ENCODE data around the gene GJE1.
A peak's percentile ranks its signal among the peaks of the same experiment; 100 is the strongest.

Gene GJE1

GRCh38 chr6:142165227-142165626 is 32.5 kb downstream of the GJE1 start:
- WGBS (ENCODE audit: insufficient coverage) = 96% methylated on average over 4 of the region's 4 CpGs
- ChIA-PET POLR2A (no interaction called here), CTCF (interaction anchor here (0.9 to 1.2 kb wide), 2 partner anchors 9 to 223 kb away, joined by 3 to 4 read pairs; no protein-coding TSS in a partner anchor)

GRCh38 chr6:142167071-142167470 is 34.3 kb downstream of the GJE1 start:
- POLR2A ChIA-PET = no interaction called here
- DNase-seq = no peak
- Histone ChIP-seq H3K4me3 (ENCODE audit: control insufficient read depth in 1 of 7, extremely low read depth in 1 of 7, insufficient read depth in 4 of 7, low read depth in 2 of 7, low read length in 6 of 7) (no peak overlapping the region), H3K9me3 (ENCODE audit: control extremely low read depth in 1 of 5, control insufficient read depth in 4 of 5, insufficient read depth in 2 of 5, low read depth in 1 of 5, low read length in 4 of 5) (no peaks in the 10 kb centered on the region), H3K27me3 (replicated peaks in 2 of 5; ENCODE audit: control insufficient read depth in 4 of 5, insufficient read depth in 5 of 5, low read length in 4 of 5) (no peaks in the 10 kb centered on the region), H3K36me3 (ENCODE audit: control insufficient read depth in 4 of 4, insufficient read depth in 4 of 4, low read length in 3 of 4) (peaks cover 3 to 39% (median 16%) of the 10 kb centered on the region in 4 experiments), H3K4me1 (ENCODE audit: control extremely low read depth in 1 of 4, control insufficient read depth in 4 of 4, insufficient read depth in 4 of 4, low read length in 3 of 4) (no peaks in the 10 kb centered on the region), H3K27ac (ENCODE audit: insufficient read depth in 1 of 2, low read depth in 1 of 2, low read length in 2 of 2, poor library complexity in 1 of 2, severe bottlenecking in 2 of 2) (no peak overlapping the region)
- WGBS (ENCODE audit: insufficient coverage) = 100% methylated on average over 1 of the region's 3 CpGs
- CTCF ChIA-PET = no interaction called here

More at GRCh38 chr6:142165227-142165626, 32.5 kb downstream of the GJE1 start:
- Histone ChIP-seq H3K27me3 (replicated peaks in 2 of 5; ENCODE audit: control insufficient read depth in 4 of 5, insufficient read depth in 5 of 5, low read length in 4 of 5) (no peaks in the 10 kb centered on the region), H3K4me1 (ENCODE audit: control extremely low read depth in 1 of 4, control insufficient read depth in 4 of 4, insufficient read depth in 4 of 4, low read length in 3 of 4) (no peaks in the 10 kb centered on the region), H3K36me3 (ENCODE audit: control insufficient read depth in 4 of 4, insufficient read depth in 4 of 4, low read length in 3 of 4) (peaks cover 0 to 28% (median 13%) of the 10 kb centered on the region in 4 experiments), H3K4me3 (ENCODE audit: control insufficient read depth in 1 of 7, extremely low read depth in 1 of 7, insufficient read depth in 4 of 7, low read depth in 2 of 7, low read length in 6 of 7) (no peak overlapping the region), H3K9me3 (ENCODE audit: control extremely low read depth in 1 of 5, control insufficient read depth in 4 of 5, insufficient read depth in 2 of 5, low read depth in 1 of 5, low read length in 4 of 5) (no peaks in the 10 kb centered on the region), H3K27ac (ENCODE audit: insufficient read depth in 1 of 2, low read depth in 1 of 2, low read length in 2 of 2, poor library complexity in 1 of 2, severe bottlenecking in 2 of 2) (no peak overlapping the region)
- no peak for DNase-seq

GRCh38 chr6:142167486-142167885 is 34.8 kb downstream of the GJE1 start:
- CTCF ChIA-PET = no interaction called here
- H3K27ac ChIP-seq (ENCODE audit: insufficient read depth in 1 of 2, low read depth in 1 of 2, low read length in 2 of 2, poor library complexity in 1 of 2, severe bottlenecking in 2 of 2) = no peak overlapping the region
- no peaks in the 10 kb centered on the region for H3K27me3 ChIP-seq (replicated peaks in 2 of 5; ENCODE audit: control insufficient read depth in 4 of 5, insufficient read depth in 5 of 5, low read length in 4 of 5)
- no peaks in the 10 kb centered on the region for H3K9me3 ChIP-seq (ENCODE audit: control extremely low read depth in 1 of 5, control insufficient read depth in 4 of 5, insufficient read depth in 2 of 5, low read depth in 1 of 5, low read length in 4 of 5)
- DNase-seq = no peak
- peaks cover 4 to 43% (median 17%) of the 10 kb centered on the region in 4 experiments for H3K36me3 ChIP-seq (ENCODE audit: control insufficient read depth in 4 of 4, insufficient read depth in 4 of 4, low read length in 3 of 4)
- no peak overlapping the region for H3K4me3 ChIP-seq (ENCODE audit: control insufficient read depth in 1 of 7, extremely low read depth in 1 of 7, insufficient read depth in 4 of 7, low read depth in 2 of 7, low read length in 6 of 7)
- no peaks in the 10 kb centered on the region for H3K4me1 ChIP-seq (ENCODE audit: control extremely low read depth in 1 of 4, control insufficient read depth in 4 of 4, insufficient read depth in 4 of 4, low read length in 3 of 4)
- POLR2A ChIA-PET = no interaction called here
- WGBS (ENCODE audit: insufficient coverage) = 96% methylated on average over 2 of the region's 2 CpGs

GRCh38 chr6:142171351-142171750 is 38.6 kb downstream of the GJE1 start:
- Histone ChIP-seq H3K27me3 (replicated peaks in 2 of 5; ENCODE audit: control insufficient read depth in 4 of 5, insufficient read depth in 5 of 5, low read length in 4 of 5) (no peaks in the 10 kb centered on the region), H3K4me3 (ENCODE audit: control insufficient read depth in 1 of 7, extremely low read depth in 1 of 7, insufficient read depth in 4 of 7, low read depth in 2 of 7, low read length in 6 of 7) (no peak overlapping the region), H3K27ac (ENCODE audit: insufficient read depth in 1 of 2, low read depth in 1 of 2, low read length in 2 of 2, poor library complexity in 1 of 2, severe bottlenecking in 2 of 2) (no peak overlapping the region), H3K4me1 (ENCODE audit: control extremely low read depth in 1 of 4, control insufficient read depth in 4 of 4, insufficient read depth in 4 of 4, low read length in 3 of 4) (peaks cover 0 to 2% (median 0%) of the 10 kb centered on the region in 4 experiments), H3K36me3 (ENCODE audit: control insufficient read depth in 4 of 4, insufficient read depth in 4 of 4, low read length in 3 of 4) (peaks cover 13 to 71% (median 42%) of the 10 kb centered on the region in 4 experiments), H3K9me3 (ENCODE audit: control extremely low read depth in 1 of 5, control insufficient read depth in 4 of 5, insufficient read depth in 2 of 5, low read depth in 1 of 5, low read length in 4 of 5) (peaks cover 0 to 3% (median 0%) of the 10 kb centered on the region in 5 experiments)
- CTCF ChIA-PET = interaction anchor here (2.5 to 2.9 kb wide), 2 partner anchors 15 kb away, joined by 10 read pairs; no protein-coding TSS in a partner anchor
- DNase-seq = no peak
- POLR2A ChIA-PET = no interaction called here

GRCh38 chr6:142172758-142173157 is 40.0 kb downstream of the GJE1 start:
- Histone ChIP-seq H3K9me3 (ENCODE audit: control extremely low read depth in 1 of 5, control insufficient read depth in 4 of 5, insufficient read depth in 2 of 5, low read depth in 1 of 5, low read length in 4 of 5) (peaks cover 3 to 12% (median 7%) of the 10 kb centered on the region in 5 experiments), H3K27me3 (replicated peaks in 2 of 5; ENCODE audit: control insufficient read depth in 4 of 5, insufficient read depth in 5 of 5, low read length in 4 of 5) (no peaks in the 10 kb centered on the region), H3K36me3 (ENCODE audit: control insufficient read depth in 4 of 4, insufficient read depth in 4 of 4, low read length in 3 of 4) (peaks cover 19 to 73% (median 42%) of the 10 kb centered on the region in 4 experiments), H3K27ac (ENCODE audit: insufficient read depth in 1 of 2, low read depth in 1 of 2, low read length in 2 of 2, poor library complexity in 1 of 2, severe bottlenecking in 2 of 2) (no peak overlapping the region), H3K4me1 (ENCODE audit: control extremely low read depth in 1 of 4, control insufficient read depth in 4 of 4, insufficient read depth in 4 of 4, low read length in 3 of 4) (peaks cover 0 to 2% (median 0%) of the 10 kb centered on the region in 4 experiments), H3K4me3 (ENCODE audit: control insufficient read depth in 1 of 7, extremely low read depth in 1 of 7, insufficient read depth in 4 of 7, low read depth in 2 of 7, low read length in 6 of 7) (no peak overlapping the region)
- DNase-seq = no peak
- POLR2A ChIA-PET = no interaction called here
- CTCF ChIA-PET = interaction anchor here (2.9 kb wide), 1 partner anchor 16 kb away, joined by 10 read pairs; no protein-coding TSS in a partner anchor

GRCh38 chr6:142173980-142174379 is 41.3 kb downstream of the GJE1 start:
- H3K36me3 ChIP-seq (ENCODE audit: control insufficient read depth in 4 of 4, insufficient read depth in 4 of 4, low read length in 3 of 4) = peaks cover 23 to 81% (median 44%) of the 10 kb centered on the region in 4 experiments
- WGBS (ENCODE audit: insufficient coverage) = 100% methylated on average over 1 of the region's 3 CpGs
- H3K4me1 ChIP-seq (ENCODE audit: control extremely low read depth in 1 of 4, control insufficient read depth in 4 of 4, insufficient read depth in 4 of 4, low read length in 3 of 4) = peaks cover 0 to 2% (median 0%) of the 10 kb centered on the region in 4 experiments
- ChIA-PET CTCF (interaction anchor here (2.9 kb wide), 1 partner anchor 17 kb away, joined by 10 read pairs; no protein-coding TSS in a partner anchor), POLR2A (no interaction called here)
- H3K9me3 ChIP-seq (ENCODE audit: control extremely low read depth in 1 of 5, control insufficient read depth in 4 of 5, insufficient read depth in 2 of 5, low read depth in 1 of 5, low read length in 4 of 5) = peaks cover 4 to 23% (median 11%) of the 10 kb centered on the region in 5 experiments
- H3K27ac ChIP-seq (ENCODE audit: insufficient read depth in 1 of 2, low read depth in 1 of 2, low read length in 2 of 2, poor library complexity in 1 of 2, severe bottlenecking in 2 of 2) = no peak overlapping the region
- H3K27me3 ChIP-seq (replicated peaks in 2 of 5; ENCODE audit: control insufficient read depth in 4 of 5, insufficient read depth in 5 of 5, low read length in 4 of 5) = no peaks in the 10 kb centered on the region
- DNase-seq = no peak
- H3K4me3 ChIP-seq (ENCODE audit: control insufficient read depth in 1 of 7, extremely low read depth in 1 of 7, insufficient read depth in 4 of 7, low read depth in 2 of 7, low read length in 6 of 7) = no peak overlapping the region

- no peak for DNase-seq
- Histone ChIP-seq H3K4me3 (ENCODE audit: control insufficient read depth in 1 of 7, extremely low read depth in 1 of 7, insufficient read depth in 4 of 7, low read depth in 2 of 7, low read length in 6 of 7) (no peak overlapping the region), H3K36me3 (ENCODE audit: control insufficient read depth in 4 of 4, insufficient read depth in 4 of 4, low read length in 3 of 4) (peaks cover 23 to 85% (median 41%) of the 10 kb centered on the region in 4 experiments), H3K27ac (ENCODE audit: insufficient read depth in 1 of 2, low read depth in 1 of 2, low read length in 2 of 2, poor library complexity in 1 of 2, severe bottlenecking in 2 of 2) (peak overlapping the region in 1 of 2 experiments; percentile 3), H3K27me3 (replicated peaks in 2 of 5; ENCODE audit: control insufficient read depth in 4 of 5, insufficient read depth in 5 of 5, low read length in 4 of 5) (no peaks in the 10 kb centered on the region), H3K9me3 (ENCODE audit: control extremely low read depth in 1 of 5, control insufficient read depth in 4 of 5, insufficient read depth in 2 of 5, low read depth in 1 of 5, low read length in 4 of 5) (peaks cover 4 to 26% (median 11%) of the 10 kb centered on the region in 5 experiments), H3K4me1 (ENCODE audit: control extremely low read depth in 1 of 4, control insufficient read depth in 4 of 4, insufficient read depth in 4 of 4, low read length in 3 of 4) (peaks cover 0 to 2% (median 0%) of the 10 kb centered on the region in 4 experiments)
- CTCF ChIA-PET = no interaction called here
- 98% methylated on average over 4 of the region's 6 CpGs for WGBS (ENCODE audit: insufficient coverage)
- POLR2A ChIA-PET = no interaction called here
Measured at GRCh38 chr6:142174703-142175102, 42.0 kb downstream of the GJE1 start.

All from common myeloid progenitor, CD34-positive (primary cell).